ENCODE results near the gene SMIM35.
"Not testable (repeated sequence)": the region's sequence is repeated elsewhere in the genome, so short reads cannot be mapped to it uniquely, and the experiment has no call there.

DNA sequence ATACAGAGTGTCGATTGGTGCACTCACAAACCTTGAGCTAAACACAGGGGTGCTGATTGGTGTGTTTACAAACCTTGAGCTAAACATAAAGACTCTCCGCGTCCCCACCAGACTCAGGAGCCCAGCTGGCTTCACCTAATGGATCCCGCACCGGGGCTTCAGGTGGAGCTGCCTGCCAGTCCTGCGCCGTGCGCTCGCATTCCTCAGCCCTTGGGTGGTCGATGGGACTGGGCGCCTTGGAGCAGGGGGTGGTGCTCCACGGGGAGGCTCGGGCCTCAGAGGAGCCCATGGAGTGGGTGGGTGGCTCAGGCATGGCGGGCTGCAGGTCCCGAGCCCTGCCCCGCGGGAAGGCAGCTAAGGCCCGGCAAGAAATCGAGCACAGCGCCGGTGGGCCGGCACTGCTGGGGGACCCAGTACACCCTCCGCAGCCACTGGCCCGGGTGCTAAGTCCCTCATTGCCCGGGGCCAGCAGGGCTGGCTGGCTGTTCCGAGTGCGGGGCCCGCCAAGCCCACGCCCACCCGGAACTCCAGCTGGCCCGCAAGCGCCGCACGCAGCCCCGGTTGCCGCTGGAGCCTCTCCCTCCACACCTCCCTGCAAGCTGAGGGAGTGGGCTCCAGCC lies 108.4 kb downstream of the SMIM35 start:
- TF ChIP-seq, protein P1, sequence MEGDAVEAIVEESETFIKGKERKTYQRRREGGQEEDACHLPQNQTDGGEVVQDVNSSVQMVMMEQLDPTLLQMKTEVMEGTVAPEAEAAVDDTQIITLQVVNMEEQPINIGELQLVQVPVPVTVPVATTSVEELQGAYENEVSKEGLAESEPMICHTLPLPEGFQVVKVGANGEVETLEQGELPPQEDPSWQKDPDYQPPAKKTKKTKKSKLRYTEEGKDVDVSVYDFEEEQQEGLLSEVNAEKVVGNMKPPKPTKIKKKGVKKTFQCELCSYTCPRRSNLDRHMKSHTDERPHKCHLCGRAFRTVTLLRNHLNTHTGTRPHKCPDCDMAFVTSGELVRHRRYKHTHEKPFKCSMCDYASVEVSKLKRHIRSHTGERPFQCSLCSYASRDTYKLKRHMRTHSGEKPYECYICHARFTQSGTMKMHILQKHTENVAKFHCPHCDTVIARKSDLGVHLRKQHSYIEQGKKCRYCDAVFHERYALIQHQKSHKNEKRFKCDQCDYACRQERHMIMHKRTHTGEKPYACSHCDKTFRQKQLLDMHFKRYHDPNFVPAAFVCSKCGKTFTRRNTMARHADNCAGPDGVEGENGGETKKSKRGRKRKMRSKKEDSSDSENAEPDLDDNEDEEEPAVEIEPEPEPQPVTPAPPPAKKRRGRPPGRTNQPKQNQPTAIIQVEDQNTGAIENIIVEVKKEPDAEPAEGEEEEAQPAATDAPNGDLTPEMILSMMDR (IDR thresholded peaks at IDR 0.05) = not testable (repeated sequence)
- not testable (repeated sequence) for TF ChIP-seq POLR2A (IDR thresholded peaks at IDR 0.05)
